RWPE1 (cell line): ENCODE data around the gene LRRC27.

Source experiments
- CTCF ChIA-PET: fragments of 350-600 bp; sonication (Branson Sonifier 250); formaldehyde crosslinking; extraction: SDS; loops from one replicate; lab custom pipeline; 2021; lab: Yijun Ruan, JAX
- POLR2A ChIA-PET: fragments of 400-600 bp; formaldehyde crosslinking; extraction: SDS; loops from one replicate; lab custom pipeline; 2020; ENCODE audit warnings: antibody characterized with exemption; ENCODE audit not compliant: low non-redundant PET; lab: Yijun Ruan, JAX
- DNase-seq: peaks from one replicate; pipeline ENCODE4 v3.0.0; 2012; ENCODE audit warnings: low spot score
- H3K27ac ChIP-seq: fragments of 450-650 bp; 2 replicates; pipeline ENCODE4 v1.5.1; 2017
- CTCF ChIP-seq: fragments of 450-650 bp; conservative IDR thresholded peaks from 2 replicates; pipeline ENCODE4 v1.5.1; 2017; ENCODE audit warnings: low read depth, mild to moderate bottlenecking

LRRC27 gene

GRCh38 chr10:132395704-132396493, 63.9 kb downstream of the LRRC27 start:
- DNase-seq: no peak
- no peak for TF ChIP-seq CTCF
- POLR2A ChIA-PET: no interaction called here
- CTCF ChIA-PET: no interaction called here
- peak overlapping the region; percentile 81 for H3K27ac ChIP-seq

GRCh38 chr10:132396494-132397035, 64.6 kb downstream of the LRRC27 start:
- DNase-seq: peak; percentile 62
- H3K27ac ChIP-seq: peak overlapping the region; percentile 81
- TF ChIP-seq CTCF: peak; percentile 39; the same call in 1 of the 2 replicates
- POLR2A ChIA-PET: interaction anchor here (0.8 kb wide), 1 partner anchor 25 kb away, joined by 3 read pairs; no protein-coding TSS in a partner anchor
- CTCF ChIA-PET: interaction anchor here (2.6 kb wide), 1 partner anchor 50 kb away, joined by 13 read pairs; no protein-coding TSS in a partner anchor

GRCh38 chr10:132397036-132397541, 65.1 kb downstream of the LRRC27 start, which contains the start of gene PWWP2B:
PWWP2B (plus strand) TSS chr10:132397200; CDS start chr10:132397227, 27 bp downstream.
- DNase-seq: no peak
- CTCF ChIA-PET: interaction anchor here (2.0 to 2.6 kb wide), 2 partner anchors 23 to 49 kb away, joined by 8 to 13 read pairs; no protein-coding TSS in a partner anchor
- H3K27ac ChIP-seq: peak within 1 kb of the TSS; percentile 81
- POLR2A ChIA-PET: interaction anchor here (0.8 to 1.5 kb wide), 3 partner anchors 9 to 50 kb away, joined by 3 to 6 read pairs (median 4); no protein-coding TSS in a partner anchor
- TF ChIP-seq CTCF: no peak

GRCh38 chr10:132397671-132398565, 65.9 kb downstream of the LRRC27 start:
- DNase-seq: no peak
- ChIA-PET POLR2A (interaction anchor here (0.6 to 1.5 kb wide), 5 partner anchors 8 to 120 kb away, joined by 3 to 6 read pairs (median 4); no protein-coding TSS in a partner anchor), CTCF (interaction anchor here (1.3 to 2.6 kb wide), 3 partner anchors 10 to 49 kb away, joined by 4 to 13 read pairs (median 8); no protein-coding TSS in a partner anchor)
- no peak for TF ChIP-seq CTCF
- peak overlapping the region; percentile 81 for H3K27ac ChIP-seq

GRCh38 chr10:132398566-132398991, 66.6 kb downstream of the LRRC27 start:
- POLR2A ChIA-PET: interaction anchor here (0.6 to 1.5 kb wide), 5 partner anchors 8 to 120 kb away, joined by 3 to 6 read pairs (median 4); no protein-coding TSS in a partner anchor
- no peak for DNase-seq
- H3K27ac ChIP-seq: peak overlapping the region; percentile 81
- CTCF ChIA-PET: interaction anchor here (1.3 to 2.6 kb wide), 3 partner anchors 11 to 48 kb away, joined by 4 to 13 read pairs (median 8); no protein-coding TSS in a partner anchor
- TF ChIP-seq CTCF: no peak
